CD8-positive, alpha-beta memory T cell (primary cell): ENCODE data around the gene HSH2D. TPM values are rescaled to one million over a fixed set of nuclear protein-coding genes. Genes with fewer than 3 reads are reported as not detected.

Experiments
- CTCF ChIA-PET: fragments of 350-600 bp; sonication (Branson Sonifier 250); formaldehyde crosslinking; loops from one replicate; lab custom pipeline; 2021; ENCODE audit warnings: antibody characterized with exemption; lab: Charles Lee
- POLR2A ChIA-PET: fragments of 350-600 bp; sonication (Branson Sonifier 250); formaldehyde crosslinking; loops from one replicate; lab custom pipeline; 2021; ENCODE audit warnings: antibody characterized with exemption; lab: Charles Lee
- DNase-seq, 5 donors: peaks; one replicate each; pipeline versions ENCODE4 v3.0.0 to v3.0.0-alpha.2; 2020 to 2022; ENCODE audit warnings: mixed read lengths in 1 of 5
- H3K27ac ChIP-seq: one replicate; pipeline ENCODE4 v1.7.0; 2013; ENCODE audit warnings: low read depth, mild to moderate bottlenecking, low read length, moderate library complexity
- H3K27me3 ChIP-seq: 2 replicates; pipeline ENCODE4 v1.7.0; 2013; ENCODE audit warnings: low read length, mild to moderate bottlenecking; ENCODE audit not compliant: insufficient read depth, poor library complexity, severe bottlenecking
- H3K36me3 ChIP-seq: 2 replicates; pipeline ENCODE4 v1.7.0; 2013; ENCODE audit warnings: mild to moderate bottlenecking, low read length, moderate library complexity; ENCODE audit not compliant: insufficient read depth
- H3K4me1 ChIP-seq: 2 replicates; pipeline ENCODE4 v1.7.0; 2013; ENCODE audit warnings: mild to moderate bottlenecking, low read length, moderate library complexity; ENCODE audit not compliant: insufficient read depth
- H3K4me3 ChIP-seq: 2 replicates; pipeline ENCODE4 v1.7.0; 2013; ENCODE audit warnings: mild to moderate bottlenecking, low read length
- H3K9me3 ChIP-seq: 2 replicates; pipeline ENCODE4 v1.7.0; 2013; ENCODE audit warnings: mild to moderate bottlenecking, low read length
- H3K27ac Mint-ChIP-seq, 8 donors: one replicate each; pipeline ENCODE4 v1.8.0; 2020 to 2021; ENCODE audit warnings: mixed read lengths in 8 of 8, mild to moderate bottlenecking in 6 of 8, inconsistent platforms in 3 of 8, moderate library complexity in 3 of 8
- H3K27me3 Mint-ChIP-seq, 2 donors: one replicate each; pipeline ENCODE4 v1.8.0; 2020 to 2021; ENCODE audit warnings: mixed read lengths in 2 of 2, mild to moderate bottlenecking in 1 of 2, moderate library complexity in 1 of 2
- H3K36me3 Mint-ChIP-seq, 3 donors: one replicate each; pipeline ENCODE4 v1.8.0; 2020 to 2021; ENCODE audit warnings: mixed read lengths in 3 of 3, inconsistent platforms in 1 of 3, mild to moderate bottlenecking in 1 of 3
- H3K4me1 Mint-ChIP-seq, 3 donors: one replicate each; pipeline ENCODE4 v1.8.0; 2020 to 2021; ENCODE audit warnings: mixed read lengths in 3 of 3, inconsistent platforms in 1 of 3, mild to moderate bottlenecking in 1 of 3
- H3K4me3 Mint-ChIP-seq, 7 donors: one replicate each; pipeline ENCODE4 v1.8.0; 2020 to 2021; ENCODE audit warnings: mixed read lengths in 7 of 7, mild to moderate bottlenecking in 6 of 7, moderate library complexity in 4 of 7, inconsistent platforms in 2 of 7
- H3K9me3 Mint-ChIP-seq, 5 donors: one replicate each; pipeline ENCODE4 v1.8.0; 2020 to 2022; ENCODE audit warnings: mixed read lengths in 5 of 5, mild to moderate bottlenecking in 3 of 5, moderate library complexity in 2 of 5, inconsistent platforms in 1 of 5
- polyA plus RNA-seq: library from polyadenylated mRNA; unstranded; fragments of 300-500 nt; fragmentation: Illumina TruSeq; gene quantifications from one replicate; pipeline ENCODE4 v1.2.3, GENCODE V29; 2021
- total RNA-seq, 2 experiments: library from RNA; stranded (reverse); gene quantifications; one replicate each; pipeline ENCODE4 v1.2.3, GENCODE V29; 2021

The HSH2D gene
- total and polyA plus RNA-seq, 3 experiments from 2014 or later = 8.6 to 12.8 (median 9.3) TPM

GRCh38 chr19:16197622-16198369 is 54.3 kb downstream of the HSH2D start, which contains the start of gene AP1M1:
Gene AP1M1, plus strand, starts transcription at chr19:16197911. Its CDS starts 116 bp downstream, at chr19:16198027.
- Mint-ChIP-seq H3K4me3 (peak within 1 kb of the TSS; percentile 81 to 94 (median 88)), H3K36me3 (peaks cover 0 to 38% (median 10%) of the 10 kb centered on the region in 3 donors), H3K27me3 (no peaks in the 10 kb centered on the region), H3K27ac (peak within 1 kb of the TSS; percentile 89 to 98 (median 97)), H3K4me1 (peaks cover 31 to 51% (median 47%) of the 10 kb centered on the region in 3 donors), H3K9me3 (no peaks in the 10 kb centered on the region)
- Histone ChIP-seq H3K27ac (peak within 1 kb of the TSS; percentile 93), H3K27me3 (no peaks in the 10 kb centered on the region), H3K4me1 (peaks cover 23% of the 10 kb centered on the region), H3K36me3 (no peaks in the 10 kb centered on the region), H3K4me3 (peak within 1 kb of the TSS; percentile 96), H3K9me3 (no peaks in the 10 kb centered on the region)
- POLR2A ChIA-PET = interaction anchor here (0.6 to 1.5 kb wide), 7 partner anchors 10 to 361 kb away, joined by 3 to 27 read pairs (median 4); partner anchors contain the start of genes FAM32A and KLF2
- CTCF ChIA-PET = interaction anchor here (0.6 to 1.1 kb wide), 4 partner anchors 13 to 568 kb away, joined by 3 to 11 read pairs (median 4); partner anchors contain the start of gene FAM32A
- DNase-seq = peak; percentile 97 to 99 (median 99)

GRCh38 chr19:16198370-16198651 is 54.8 kb downstream of the HSH2D start:
- Histone ChIP-seq H3K4me3 (peak overlapping the region; percentile 96), H3K9me3 (no peaks in the 10 kb centered on the region), H3K27ac (peak overlapping the region; percentile 93), H3K36me3 (peaks cover 4% of the 10 kb centered on the region), H3K4me1 (peaks cover 23% of the 10 kb centered on the region), H3K27me3 (no peaks in the 10 kb centered on the region)
- CTCF ChIA-PET = no interaction called here
- Mint-ChIP-seq H3K36me3 (peaks cover 0 to 41% (median 11%) of the 10 kb centered on the region in 3 donors), H3K27ac (peak overlapping the region; percentile 38 to 95 (median 90)), H3K4me1 (peaks cover 31 to 52% (median 51%) of the 10 kb centered on the region in 3 donors), H3K9me3 (no peaks in the 10 kb centered on the region), H3K4me3 (peak overlapping the region; percentile 71 to 94 (median 83)), H3K27me3 (no peaks in the 10 kb centered on the region)
- DNase-seq = no peak
- POLR2A ChIA-PET = interaction anchor here (0.8 to 1.5 kb wide), 6 partner anchors 10 to 362 kb away, joined by 3 to 27 read pairs (median 4); partner anchors contain the start of genes FAM32A and KLF2

- Histone ChIP-seq H3K9me3 (no peaks in the 10 kb centered on the region), H3K4me1 (peaks cover 23% of the 10 kb centered on the region), H3K27ac (no peak overlapping the region), H3K27me3 (no peaks in the 10 kb centered on the region), H3K4me3 (no peak overlapping the region), H3K36me3 (peaks cover 14% of the 10 kb centered on the region)
- H3K4me1 Mint-ChIP-seq = peaks cover 31 to 52% (median 51%) of the 10 kb centered on the region in 3 donors
- H3K4me3 Mint-ChIP-seq = peak overlapping the region; percentile 71 to 90 (median 83)
- H3K9me3 Mint-ChIP-seq = no peaks in the 10 kb centered on the region
- peak overlapping the region; percentile 72 to 95 (median 91) for H3K27ac Mint-ChIP-seq
- CTCF ChIA-PET = no interaction called here
- peaks cover 0 to 47% (median 11%) of the 10 kb centered on the region in 3 donors for H3K36me3 Mint-ChIP-seq
- POLR2A ChIA-PET = interaction anchor here (1.0 kb wide), 1 partner anchor 14 kb away, joined by 5 read pairs; the partner anchor contains the start of gene FAM32A
- no peaks in the 10 kb centered on the region for H3K27me3 Mint-ChIP-seq
- no peak for DNase-seq
Measured at GRCh38 chr19:16199275-16199932, 55.9 kb downstream of the HSH2D start.

GRCh38 chr19:16200038-16201010 is 56.8 kb downstream of the HSH2D start:
- H3K9me3 ChIP-seq = no peaks in the 10 kb centered on the region
- H3K4me1 Mint-ChIP-seq = peaks cover 31 to 52% (median 51%) of the 10 kb centered on the region in 3 donors
- peak in 1 of 5 donors; percentile 49 for DNase-seq
- no peaks in the 10 kb centered on the region for H3K9me3 Mint-ChIP-seq
- peaks cover 17% of the 10 kb centered on the region for H3K36me3 ChIP-seq
- no peaks in the 10 kb centered on the region for H3K27me3 Mint-ChIP-seq
- no peak overlapping the region for H3K27ac ChIP-seq
- peak overlapping the region in 7 of 8 donors; percentile 34 to 92 (median 82) for H3K27ac Mint-ChIP-seq
- peaks cover 0 to 52% (median 11%) of the 10 kb centered on the region in 3 donors for H3K36me3 Mint-ChIP-seq
- H3K4me3 Mint-ChIP-seq = peak overlapping the region in 6 of 7 donors; percentile 17 to 80 (median 64)
- H3K4me1 ChIP-seq = peaks cover 23% of the 10 kb centered on the region
- H3K27me3 ChIP-seq = no peaks in the 10 kb centered on the region
- ChIA-PET POLR2A (no interaction called here), CTCF (interaction anchor here (1.2 kb wide), 1 partner anchor 186 kb away, joined by 3 read pairs; no protein-coding TSS in a partner anchor)
- no peak overlapping the region for H3K4me3 ChIP-seq

DNA sequence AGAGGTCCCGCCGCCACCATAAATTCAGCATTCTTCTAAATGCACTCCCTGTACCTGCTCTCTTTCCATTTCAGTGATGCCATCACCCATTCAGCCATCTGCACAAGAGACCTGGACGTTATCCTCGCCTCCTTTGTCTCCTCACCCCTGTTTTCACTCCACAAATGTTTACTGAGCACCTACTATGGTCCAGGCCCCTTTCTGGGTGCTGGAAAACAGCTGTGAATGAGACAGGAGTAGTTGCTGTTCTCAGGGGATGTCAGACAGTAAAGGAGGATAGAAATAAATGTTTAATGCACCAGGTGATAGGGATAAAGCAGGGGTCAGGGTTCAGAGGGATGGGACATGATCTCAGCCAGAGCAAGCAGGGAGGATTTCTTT is 57.5 kb downstream of the HSH2D start:
- Mint-ChIP-seq H3K4me3 (peak overlapping the region in 4 of 7 donors; percentile 17 to 78 (median 66)), H3K27me3 (no peaks in the 10 kb centered on the region), H3K36me3 (peaks cover 0 to 57% (median 11%) of the 10 kb centered on the region in 3 donors), H3K4me1 (peaks cover 31 to 52% (median 51%) of the 10 kb centered on the region in 3 donors), H3K27ac (peak overlapping the region in 7 of 8 donors; percentile 47 to 87 (median 82)), H3K9me3 (no peaks in the 10 kb centered on the region)
- CTCF ChIA-PET = interaction anchor here (0.7 to 1.2 kb wide), 2 partner anchors 185 to 1109 kb away, joined by 3 read pairs; no protein-coding TSS in a partner anchor
- H3K36me3 ChIP-seq = peaks cover 17% of the 10 kb centered on the region
- DNase-seq = no peak
- no peak overlapping the region for H3K27ac ChIP-seq
- H3K4me1 ChIP-seq = peaks cover 23% of the 10 kb centered on the region
- no peak overlapping the region for H3K4me3 ChIP-seq
- no peaks in the 10 kb centered on the region for H3K27me3 ChIP-seq
- H3K9me3 ChIP-seq = no peaks in the 10 kb centered on the region
- POLR2A ChIA-PET = interaction anchor here (0.6 kb wide), 1 partner anchor 181 kb away, joined by 3 read pairs; no protein-coding TSS in a partner anchor

GRCh38 chr19:16202320-16203255 is 59.1 kb downstream of the HSH2D start:
- peaks cover 13% of the 10 kb centered on the region for H3K4me1 ChIP-seq
- Mint-ChIP-seq H3K27me3 (no peaks in the 10 kb centered on the region), H3K27ac (peak overlapping the region in 4 of 8 donors; percentile 12 to 82 (median 41)), H3K4me1 (peaks cover 34 to 54% (median 54%) of the 10 kb centered on the region in 3 donors), H3K4me3 (peak overlapping the region in 3 of 7 donors; percentile 23 to 35 (median 23)), H3K36me3 (peaks cover 0 to 70% (median 11%) of the 10 kb centered on the region in 3 donors), H3K9me3 (no peaks in the 10 kb centered on the region)
- CTCF ChIA-PET = no interaction called here
- POLR2A ChIA-PET = no interaction called here
- peak in 1 of 5 donors; percentile 27 for DNase-seq
- peaks cover 20% of the 10 kb centered on the region for H3K36me3 ChIP-seq
- no peak overlapping the region for H3K27ac ChIP-seq
- no peak overlapping the region for H3K4me3 ChIP-seq
- H3K27me3 ChIP-seq = no peaks in the 10 kb centered on the region
- no peaks in the 10 kb centered on the region for H3K9me3 ChIP-seq
